DND-41 (cell line): Measurements from ENCODE around the gene ADH1C.

Experiments
- CTCF ChIP-seq: IDR thresholded peaks from 2 replicates; pipeline ENCODE4 v1.5.1; 2012; ENCODE audit warnings: borderline replicate concordance, low read length, moderate library complexity, mild to moderate bottlenecking; ENCODE audit not compliant: poor library complexity, severe bottlenecking; ENCODE audit errors: extremely low read depth
- EZH2 ChIP-seq: IDR thresholded peaks from 3 replicates; pipeline ENCODE4 v1.6.1; 2012; ENCODE audit warnings: borderline replicate concordance, low read depth, mild to moderate bottlenecking, moderate library complexity, low read length, inconsistent platforms; ENCODE audit not compliant: severe bottlenecking

- TF ChIP-seq EZH2 (no peak), CTCF (no peak)
Measured at GRCh38 chr4:99293357-99293756, 59.2 kb downstream of the ADH1C start.
